Central memory CD4-positive, alpha-beta T cell (primary cell): ENCODE measurements around the gene SHISAL2A.

ENCODE experiments used
- DNase-seq: peaks from one replicate; pipeline ENCODE4 v3.0.0; 2022

Gene SHISAL2A

DNA sequence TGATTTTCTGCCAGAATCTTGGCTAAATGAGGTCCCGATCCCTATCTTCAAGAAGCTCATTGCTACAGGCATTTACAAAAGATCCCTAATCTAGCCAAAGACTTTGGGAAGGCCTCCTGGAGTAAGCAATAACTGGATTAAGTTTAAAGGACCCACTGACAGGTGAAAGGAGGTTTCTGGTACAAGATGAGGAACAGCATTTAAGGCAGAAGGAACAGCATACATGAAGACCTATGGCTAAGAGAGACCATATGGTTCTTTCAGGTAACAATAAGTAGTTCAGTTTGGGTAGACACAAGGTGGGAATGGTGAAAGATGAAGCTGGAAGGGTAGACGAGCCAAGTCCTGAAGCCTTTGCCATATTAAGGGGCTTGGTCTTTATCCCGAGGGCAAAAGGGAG is 27.8 kb downstream of the SHISAL2A start:
- DNase-seq, result no peak

DNA sequence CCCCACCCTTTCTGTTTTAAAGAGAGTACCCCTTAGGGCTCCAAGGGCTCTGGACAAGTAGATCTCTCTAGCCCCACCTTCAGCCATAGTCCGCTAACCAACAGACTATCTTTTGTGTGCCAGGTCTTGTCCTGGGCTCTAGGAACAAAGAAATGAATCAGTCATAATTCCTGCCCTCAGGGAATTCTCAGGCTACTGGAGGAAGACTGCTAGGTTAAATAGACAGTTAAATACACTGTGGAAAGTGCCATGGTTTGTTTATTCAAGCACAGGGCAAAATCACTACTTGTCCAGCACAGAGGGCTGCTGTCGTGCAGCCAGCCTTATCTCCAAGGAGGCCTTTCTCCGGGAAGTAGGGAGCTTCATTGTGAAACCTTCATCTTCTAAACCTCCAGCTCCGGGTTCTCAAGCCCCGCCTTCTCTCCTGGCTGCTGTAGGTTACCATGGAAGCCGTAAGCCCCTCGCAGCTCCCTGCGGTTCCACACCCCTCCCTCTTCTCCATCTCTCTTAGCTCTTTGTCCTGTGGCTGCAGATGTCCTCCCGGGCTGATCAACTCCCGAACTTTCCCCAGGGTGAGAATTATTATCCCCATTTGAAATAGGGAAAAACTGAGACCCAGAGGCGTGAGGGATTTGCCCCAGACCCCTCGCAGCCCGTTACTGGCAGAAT is 29.8 kb downstream of the SHISAL2A start:
- DNase-seq, result no peak

DNA sequence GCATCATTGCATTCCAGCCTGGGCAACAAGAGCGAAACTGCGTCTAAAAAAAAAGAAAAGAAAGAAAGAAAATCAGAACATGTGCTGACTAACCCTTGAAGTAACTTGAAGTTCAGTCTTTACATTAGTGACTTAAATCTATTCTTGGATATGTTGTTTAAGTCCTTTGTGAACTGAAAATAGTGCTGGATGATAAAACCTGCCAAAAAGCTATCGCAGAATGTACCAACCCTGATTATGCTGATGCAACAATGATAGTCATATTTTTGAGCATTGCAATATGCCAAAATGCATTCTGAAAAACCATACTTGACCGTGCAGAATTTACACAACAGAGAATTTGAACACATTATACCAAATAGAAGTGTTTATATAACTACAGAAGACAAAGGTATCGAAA is 30.7 kb downstream of the SHISAL2A start:
- DNase-seq, result no peak

DNA sequence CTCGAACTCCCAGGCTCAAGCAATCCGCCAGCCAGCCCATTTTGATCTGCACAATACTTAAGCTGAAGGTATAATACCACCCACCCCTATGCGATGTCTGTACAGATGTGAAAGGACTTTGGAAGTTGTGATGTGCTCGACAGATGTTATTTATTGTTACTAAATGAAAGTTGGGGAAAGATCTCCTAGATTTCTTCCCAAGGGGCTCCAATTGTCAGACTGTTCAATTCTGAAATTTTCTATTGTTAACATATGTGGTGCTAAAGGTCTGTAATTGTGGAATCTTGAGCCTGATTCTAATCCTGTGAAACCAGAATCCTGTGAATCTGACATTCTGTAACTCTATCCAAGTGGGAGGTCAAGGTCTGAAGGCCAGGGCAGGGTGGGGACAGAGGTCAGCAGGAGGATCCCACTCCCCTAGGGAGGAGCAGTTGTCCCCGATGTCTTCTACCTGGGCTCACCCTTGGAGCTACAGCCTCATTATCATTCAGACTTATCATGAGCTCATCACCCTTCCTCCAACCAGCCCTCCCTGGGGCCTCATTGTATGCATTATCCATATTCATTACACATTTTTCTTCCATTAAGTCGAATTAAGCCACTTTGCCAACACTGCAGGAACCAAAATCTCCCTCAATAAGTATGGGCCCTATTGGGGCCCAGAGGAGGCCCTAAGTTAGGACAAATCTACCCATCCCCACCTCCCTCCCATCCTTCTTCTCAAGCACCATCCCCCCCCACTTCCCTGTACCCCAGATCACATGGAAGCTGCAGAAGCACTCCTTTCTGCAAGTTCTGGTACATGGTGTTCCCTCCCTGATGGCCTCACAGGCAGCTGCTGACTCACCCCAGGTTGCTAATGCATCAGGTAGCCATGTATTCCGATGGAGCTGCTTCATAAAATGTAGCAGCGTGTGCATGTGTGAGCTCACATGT is 32.3 kb downstream of the SHISAL2A start:
- DNase-seq, result no peak

DNA sequence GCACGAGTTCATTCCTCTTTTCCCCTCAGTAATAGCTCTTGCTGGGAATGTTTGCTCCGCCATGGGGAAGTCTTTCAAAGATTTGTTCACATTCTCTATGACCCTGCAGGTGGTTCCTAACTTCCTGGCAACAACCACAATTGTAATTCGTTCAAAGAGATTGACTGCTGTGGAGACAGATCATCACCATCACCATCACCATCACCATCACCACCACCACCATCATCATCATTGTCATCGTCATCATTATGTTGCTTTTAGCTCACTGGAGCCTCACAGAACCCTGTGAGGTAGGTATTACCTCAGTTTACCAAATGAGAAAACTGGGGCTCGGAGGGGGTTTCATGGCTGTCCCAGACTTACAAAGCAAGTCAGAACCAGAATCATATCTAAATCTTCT is 34.3 kb downstream of the SHISAL2A start:
- no peak for DNase-seq

DNA sequence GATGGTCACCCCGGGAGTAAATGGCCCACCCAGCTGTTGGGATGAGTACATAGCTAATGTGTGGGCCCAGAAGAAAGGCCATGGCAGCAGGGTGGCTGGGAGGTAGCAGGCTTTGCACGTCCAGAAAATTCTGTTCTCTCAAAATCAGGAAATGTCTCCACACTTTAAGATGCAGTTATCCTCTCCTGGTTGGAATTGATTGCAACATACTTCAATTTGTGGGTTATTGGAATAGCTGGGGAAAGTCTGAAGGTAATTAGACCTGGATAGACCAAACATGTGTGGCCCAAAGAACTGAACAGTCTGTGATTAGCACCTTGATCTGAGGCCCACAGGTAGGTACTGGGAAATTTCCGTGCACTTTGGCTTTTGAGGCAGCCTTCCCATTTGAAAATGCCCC is 35.0 kb downstream of the SHISAL2A start:
- no peak for DNase-seq

DNA sequence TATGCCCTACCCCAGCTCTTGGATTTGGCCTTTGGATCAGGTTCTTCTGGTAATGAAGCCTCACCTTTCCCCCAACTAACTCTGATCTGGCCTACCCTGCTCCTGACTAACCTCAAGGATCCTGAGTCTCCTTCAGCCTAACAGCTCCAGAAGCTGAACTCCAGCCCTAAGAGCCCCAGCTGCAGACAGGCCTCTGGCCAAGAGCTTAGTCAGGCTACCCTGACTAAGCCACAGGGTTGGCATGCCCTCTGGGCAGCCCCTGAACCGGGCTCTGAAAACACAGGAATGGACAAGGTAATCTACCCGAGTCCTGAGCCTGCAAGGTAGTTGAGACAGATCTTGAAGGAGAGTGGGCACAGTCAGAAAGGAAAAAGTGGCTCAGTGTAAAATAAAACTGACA is 35.7 kb downstream of the SHISAL2A start:
- no peak for DNase-seq

DNA sequence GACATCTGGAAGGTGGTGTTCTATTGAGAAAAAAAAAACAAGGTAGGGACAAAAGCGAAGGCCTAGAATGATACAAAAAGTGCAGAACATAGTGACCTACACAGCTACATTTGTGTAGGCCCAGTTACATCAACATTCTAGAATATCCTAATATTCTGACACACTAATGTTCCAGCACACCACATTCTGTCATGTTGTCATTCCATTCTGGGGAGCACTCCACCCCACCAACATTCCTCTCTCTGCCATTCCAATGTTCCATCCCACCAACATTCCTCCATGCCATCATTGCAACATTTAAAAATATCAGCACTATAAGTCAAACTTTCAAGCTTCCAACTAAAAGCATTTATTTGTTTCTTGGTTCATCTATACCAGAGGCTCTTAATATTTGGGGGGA is 36.7 kb downstream of the SHISAL2A start:
- DNase-seq, result no peak

DNA sequence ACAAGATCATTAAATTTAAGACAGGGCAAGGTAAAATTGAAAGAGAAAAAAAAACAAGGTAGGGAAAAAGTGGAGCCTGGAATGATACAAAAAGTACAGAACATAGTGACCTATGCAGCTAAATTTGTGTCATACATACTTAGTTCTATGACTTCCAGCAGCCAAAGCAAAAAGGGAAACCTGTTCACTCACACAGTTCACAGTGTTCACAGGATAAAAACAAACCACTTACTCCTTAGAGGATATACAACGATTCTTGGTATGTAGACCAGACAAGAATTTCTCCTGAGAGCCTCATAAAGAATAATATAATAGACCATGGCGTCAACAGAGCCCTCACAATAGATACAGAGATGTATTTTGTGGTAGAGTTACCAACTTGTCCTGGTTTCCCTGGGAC is 37.6 kb downstream of the SHISAL2A start:
- DNase-seq, result no peak

DNA sequence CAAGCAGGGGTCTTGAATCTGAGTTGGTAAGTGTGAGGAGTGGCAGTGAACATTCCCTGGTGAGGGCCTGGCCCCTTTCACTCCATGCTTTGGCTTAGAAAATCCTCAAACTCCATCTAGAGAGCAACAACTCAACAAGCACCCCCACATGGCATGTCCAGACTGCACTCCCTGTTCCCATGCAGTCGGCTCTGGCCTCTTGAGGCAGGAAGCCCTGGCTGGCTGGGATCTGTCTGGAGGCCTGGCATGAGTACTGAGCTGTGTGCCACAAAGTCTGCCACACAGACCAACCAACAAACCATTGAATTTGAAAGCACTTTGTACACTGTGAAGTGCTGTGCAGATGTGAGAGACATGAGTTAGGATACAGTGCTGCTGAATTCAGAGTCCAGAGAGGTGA is 40.0 kb downstream of the SHISAL2A start:
- DNase-seq, result no peak

DNA sequence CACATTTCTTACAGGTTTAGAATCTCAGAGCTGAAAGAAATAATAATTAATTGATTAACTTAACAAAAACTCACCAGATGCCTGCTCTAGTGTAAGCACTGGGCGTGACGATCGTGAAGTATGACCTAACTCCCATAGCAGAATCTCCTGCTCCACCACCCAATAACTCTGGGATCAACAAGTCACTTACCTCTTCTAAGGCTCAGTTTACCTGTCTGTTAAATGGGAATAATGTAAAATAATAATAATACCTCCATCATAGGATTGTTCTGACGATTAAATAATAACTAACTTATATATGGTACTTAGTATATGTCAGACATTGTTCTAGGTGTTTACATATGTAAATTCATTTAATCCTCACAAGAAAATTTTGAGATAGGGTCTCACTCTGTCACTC is 40.5 kb downstream of the SHISAL2A start:
- no peak for DNase-seq

DNA sequence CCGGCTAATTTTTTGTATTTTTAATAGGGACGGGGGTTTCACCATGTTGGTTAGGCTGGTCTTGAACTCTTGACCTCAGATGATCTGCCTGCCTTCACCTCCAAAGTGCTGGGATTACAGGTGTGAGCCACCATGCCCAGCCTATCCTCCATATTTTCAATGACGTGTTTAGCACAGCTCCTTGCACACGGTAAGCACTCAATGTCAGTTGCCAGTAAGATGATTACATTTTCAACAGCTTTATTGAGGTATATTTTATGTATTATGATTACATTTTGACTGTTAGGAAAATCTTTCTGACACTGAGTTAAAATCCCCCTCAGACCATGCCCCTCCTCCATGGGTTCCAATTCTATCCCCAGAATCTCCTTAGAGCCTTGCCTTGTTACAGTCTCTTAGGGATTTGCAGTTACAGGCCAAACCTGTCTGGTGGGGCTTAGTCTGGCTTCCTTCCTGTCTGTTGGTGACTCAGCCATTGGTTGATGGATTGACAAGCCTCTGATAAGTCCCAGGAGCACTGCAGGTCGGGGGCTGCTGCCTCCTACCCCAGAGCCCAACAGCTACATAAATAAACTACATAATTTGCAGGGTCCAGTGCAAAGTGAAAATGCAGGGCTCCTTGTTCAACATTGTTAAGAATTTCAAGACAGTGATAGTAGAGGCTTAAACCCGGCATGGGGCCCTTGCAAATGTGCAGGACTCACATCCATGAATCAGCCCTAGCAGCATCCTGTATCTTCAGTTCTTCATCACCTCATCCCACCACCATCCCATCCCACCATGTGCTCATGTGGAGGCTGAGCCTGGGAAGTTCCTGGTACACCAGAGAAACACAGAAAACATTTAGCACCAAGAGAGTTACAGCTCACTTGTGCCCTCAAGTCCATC is 41.8 kb downstream of the SHISAL2A start:
- no peak for DNase-seq

DNA sequence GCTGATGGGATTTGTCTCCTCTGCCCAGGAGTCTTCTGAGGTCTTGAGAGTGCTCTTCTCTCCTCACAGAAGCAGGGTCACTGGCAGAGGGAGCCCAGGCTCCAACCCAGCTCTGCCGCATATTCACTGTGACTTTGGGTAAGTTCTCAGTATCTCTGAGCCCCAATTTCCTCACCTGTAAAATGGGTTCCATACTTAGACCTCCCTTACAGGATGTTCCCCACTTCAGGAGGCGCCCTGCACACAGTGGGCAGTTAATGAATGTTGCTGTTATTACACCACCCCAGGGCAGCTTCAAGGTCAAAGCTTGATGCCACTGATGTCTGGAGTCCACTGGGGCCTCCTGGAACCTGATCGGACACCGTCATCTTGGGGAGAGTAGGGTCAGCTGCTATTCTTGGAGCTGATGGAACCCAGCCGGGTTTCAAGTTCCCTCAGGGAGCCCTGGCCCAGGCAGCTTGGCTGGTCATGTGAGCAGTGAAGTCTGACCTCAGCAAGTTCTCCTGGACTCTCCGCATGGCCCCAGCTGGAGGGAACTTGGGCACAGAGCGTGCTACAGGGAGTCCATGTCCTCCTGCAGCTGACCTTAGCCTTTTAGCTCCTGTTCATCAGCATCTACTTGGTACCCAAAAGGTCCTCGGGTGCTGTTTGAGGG is 43.4 kb downstream of the SHISAL2A start:
- DNase-seq, result no peak

DNA sequence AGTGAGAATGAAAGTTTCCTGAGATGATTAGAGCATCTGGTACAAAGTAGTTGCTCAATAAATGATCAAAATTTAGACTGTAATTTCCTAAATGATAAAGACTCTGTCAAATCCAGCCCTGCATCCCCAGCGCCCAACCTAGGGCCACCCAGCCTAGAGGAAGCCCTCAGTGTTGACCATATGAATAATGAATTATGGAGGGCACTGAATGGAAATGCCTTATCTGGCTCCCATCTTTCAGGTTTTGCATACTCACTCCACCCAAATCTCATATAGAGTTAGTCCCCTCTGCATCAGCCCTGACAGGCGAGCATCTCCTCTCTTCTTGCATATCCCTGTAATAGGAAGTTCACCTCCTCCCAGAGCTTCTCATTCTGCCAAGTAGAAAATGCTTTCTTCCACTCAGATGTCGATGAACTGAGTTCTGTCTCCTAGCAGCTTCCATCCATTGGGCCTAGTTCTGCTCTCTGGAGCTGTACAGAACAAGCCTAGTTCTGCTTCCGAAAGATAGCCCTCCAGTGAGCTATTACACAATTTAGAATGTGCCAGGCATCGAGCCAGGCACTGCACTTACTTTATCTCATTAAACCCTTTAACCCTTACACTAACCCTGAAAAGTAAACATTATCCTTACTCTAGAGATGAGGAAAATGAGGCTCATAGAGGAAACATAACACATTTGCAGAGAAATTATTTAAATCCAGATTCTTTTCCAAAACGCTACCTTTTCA is 44.3 kb downstream of the SHISAL2A start:
- no peak for DNase-seq

DNA sequence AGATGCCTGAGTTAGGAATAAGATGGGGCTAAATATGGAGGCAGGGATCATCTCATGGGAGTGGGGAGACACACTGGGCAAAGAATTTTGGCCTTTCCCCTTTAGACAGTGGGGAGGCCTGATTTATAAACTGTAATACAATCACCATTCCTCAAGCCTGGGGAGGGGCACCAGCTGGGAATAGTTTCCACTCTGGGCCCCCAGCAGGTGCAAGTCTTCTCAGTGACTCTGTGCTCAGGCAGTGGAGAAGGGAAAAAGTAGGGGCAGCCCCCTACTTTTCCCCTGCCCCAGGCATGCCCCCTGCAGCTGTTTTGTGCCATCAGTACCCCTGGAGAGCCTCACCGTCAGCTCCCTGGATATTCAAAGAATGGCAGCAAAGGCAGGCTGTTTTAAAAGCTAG is 46.1 kb downstream of the SHISAL2A start:
- DNase-seq, result no peak

DNA sequence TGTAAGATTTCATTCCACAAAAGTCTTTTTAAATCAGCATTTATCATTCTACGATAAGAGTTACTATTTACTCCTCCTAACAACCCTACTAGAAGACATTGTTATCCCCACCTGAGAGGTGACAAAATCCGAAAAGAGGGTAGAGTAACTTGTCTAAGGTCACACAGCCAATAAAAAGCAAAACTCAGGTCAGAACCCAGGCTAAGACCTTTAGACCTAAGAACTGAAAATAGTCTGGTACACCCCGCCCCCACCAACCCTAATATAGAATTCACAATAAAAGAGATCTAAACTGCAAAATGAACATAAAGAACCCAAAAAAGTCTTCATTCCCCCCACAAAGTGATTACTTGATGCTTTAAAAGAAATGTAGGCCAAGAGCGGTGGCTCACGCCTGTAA is 46.5 kb downstream of the SHISAL2A start:
- DNase-seq, result no peak

DNA sequence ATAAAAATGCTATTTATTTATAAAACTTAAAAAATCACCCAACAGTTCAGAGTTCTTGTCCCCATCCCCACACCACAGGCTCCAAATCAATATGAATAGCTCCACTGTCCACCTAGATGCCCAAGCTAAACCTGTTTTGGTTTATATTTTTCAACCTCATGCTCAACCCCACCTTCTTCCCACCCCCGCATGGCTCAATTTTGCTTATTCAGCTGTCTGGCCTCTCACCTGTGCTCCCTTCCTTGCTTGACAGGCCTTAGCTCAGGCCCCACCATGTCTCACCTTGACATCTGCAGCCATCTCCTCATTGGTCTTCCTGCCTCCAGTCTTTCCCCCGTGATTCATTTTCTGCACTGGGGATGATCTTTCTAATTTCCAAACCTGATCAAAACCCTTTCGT is 47.4 kb downstream of the SHISAL2A start:
- DNase-seq, result no peak

DNA sequence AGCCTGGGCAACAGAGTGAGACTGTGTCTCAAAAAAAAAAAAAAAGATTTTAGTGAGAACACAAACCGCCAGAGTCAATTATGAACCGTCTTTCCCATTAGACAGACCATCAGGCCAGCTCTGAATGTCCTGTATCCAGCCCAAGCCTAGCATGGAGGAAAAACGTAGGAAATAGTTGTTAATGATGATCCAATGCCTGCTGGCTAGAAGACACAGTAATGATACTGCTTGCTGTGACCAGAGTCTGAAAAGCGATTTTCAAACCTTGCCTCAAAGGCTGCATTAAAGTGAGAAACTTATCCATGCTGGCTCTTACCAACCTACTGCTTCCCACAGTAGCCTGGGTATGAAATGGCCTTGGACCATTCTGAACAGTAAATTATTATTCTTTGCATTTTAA is 48.2 kb downstream of the SHISAL2A start:
- DNase-seq, result no peak

DNA sequence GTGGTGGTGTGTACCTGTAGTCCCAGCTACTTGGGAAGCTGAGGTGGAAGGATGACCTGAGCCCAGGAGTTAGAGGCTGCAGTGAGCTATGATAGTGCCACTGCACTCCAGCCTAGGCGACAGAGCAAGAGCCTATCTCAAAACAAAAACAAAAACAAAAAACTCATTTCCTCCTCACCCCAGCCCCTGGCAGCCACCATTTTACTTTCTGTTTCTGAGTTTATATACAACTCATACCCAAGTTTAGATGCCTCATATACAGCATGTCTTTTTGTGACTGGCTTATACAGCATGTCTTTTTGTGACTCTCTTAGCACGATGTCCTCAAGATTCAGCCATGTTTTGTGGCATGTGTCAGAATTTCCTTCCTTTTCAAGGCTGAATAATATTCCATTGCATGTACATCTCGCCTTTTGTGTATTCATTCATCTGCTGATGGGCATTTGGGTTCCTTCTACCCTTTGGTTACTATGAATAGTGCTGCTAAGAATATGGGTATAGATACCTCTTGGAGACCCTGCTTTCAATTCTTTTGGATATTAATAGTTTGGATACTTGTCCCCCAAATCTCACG is 50.5 kb downstream of the SHISAL2A start:
- no peak for DNase-seq

DNA sequence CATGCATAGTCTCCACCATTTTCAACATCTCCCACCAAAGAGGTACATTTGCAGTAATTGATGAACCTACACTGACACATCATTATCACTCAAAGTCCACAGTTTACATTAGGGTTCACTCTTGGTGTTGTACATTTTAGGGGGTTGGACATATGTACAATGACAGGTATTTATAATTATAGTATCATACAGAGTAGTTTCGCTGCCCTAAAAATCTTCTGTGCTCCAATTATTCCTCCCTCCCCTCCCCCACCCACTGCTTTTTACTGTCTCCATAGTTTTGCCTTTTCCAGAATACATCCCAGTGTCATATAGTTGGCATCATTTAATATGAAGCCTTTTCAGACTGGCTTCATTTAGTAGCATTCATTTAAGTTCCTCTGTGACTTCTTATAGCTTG is 51.6 kb downstream of the SHISAL2A start:
- no peak for DNase-seq

DNA sequence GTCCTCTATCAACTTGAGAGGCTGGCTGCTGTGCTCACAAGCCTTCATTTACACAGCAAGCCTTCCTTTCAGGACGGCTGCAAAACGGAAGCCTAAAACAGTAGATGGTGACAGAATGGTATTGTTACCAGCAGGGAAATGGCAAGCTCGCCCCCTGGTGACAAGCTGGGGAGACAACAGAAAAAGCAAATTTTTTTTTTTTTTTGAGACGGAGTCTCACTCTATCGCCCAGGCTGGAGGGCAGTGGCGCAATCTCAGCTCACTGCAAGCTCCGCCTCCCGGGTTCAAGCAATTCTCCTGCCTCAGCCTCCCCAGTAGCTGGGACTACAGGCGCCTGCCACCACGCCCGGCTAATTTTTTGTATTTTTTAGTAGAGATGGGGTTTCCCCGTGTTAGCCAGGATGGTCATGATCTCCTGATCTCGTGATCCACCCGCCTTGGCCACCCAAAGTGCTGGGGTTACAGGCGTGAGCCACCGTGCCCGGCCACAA is 53.3 kb downstream of the SHISAL2A start:
- DNase-seq, result peak; percentile 78

DNA sequence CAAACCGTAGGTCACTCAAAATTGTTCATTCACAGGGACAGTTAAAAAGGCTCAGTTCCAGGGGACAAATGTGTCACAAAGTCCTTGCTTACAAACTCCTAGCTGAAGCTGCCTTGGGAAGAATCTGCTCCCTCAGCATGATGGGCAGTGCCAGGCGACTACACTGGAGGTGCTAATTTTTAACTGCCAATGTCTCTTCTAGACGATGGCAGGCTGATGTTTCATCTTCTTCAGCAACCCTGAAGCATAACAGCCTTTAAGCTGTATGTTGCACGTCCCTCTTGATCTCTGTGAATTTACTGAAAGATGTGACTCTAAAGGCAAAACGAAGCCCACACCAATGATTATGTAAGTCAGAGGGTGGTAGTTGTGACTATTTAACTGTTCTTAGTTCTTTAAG is 53.9 kb downstream of the SHISAL2A start:
- DNase-seq, result no peak
